ENCODE data around the gene ATP6V1F.
A peak's percentile ranks its signal among the peaks of the same experiment; 100 is the strongest.
"Not testable (repeated sequence)": the region's sequence is repeated elsewhere in the genome, so short reads cannot be mapped to it uniquely, and the experiment has no call there.

The ATP6V1F gene

GRCh38 chr7:128903621-128904361, 41.1 kb downstream of the ATP6V1F start:
- no peak for DNase-seq

GRCh38 chr7:128904381-128905197, 41.9 kb downstream of the ATP6V1F start:
- peak; percentile 11 for DNase-seq

DNA sequence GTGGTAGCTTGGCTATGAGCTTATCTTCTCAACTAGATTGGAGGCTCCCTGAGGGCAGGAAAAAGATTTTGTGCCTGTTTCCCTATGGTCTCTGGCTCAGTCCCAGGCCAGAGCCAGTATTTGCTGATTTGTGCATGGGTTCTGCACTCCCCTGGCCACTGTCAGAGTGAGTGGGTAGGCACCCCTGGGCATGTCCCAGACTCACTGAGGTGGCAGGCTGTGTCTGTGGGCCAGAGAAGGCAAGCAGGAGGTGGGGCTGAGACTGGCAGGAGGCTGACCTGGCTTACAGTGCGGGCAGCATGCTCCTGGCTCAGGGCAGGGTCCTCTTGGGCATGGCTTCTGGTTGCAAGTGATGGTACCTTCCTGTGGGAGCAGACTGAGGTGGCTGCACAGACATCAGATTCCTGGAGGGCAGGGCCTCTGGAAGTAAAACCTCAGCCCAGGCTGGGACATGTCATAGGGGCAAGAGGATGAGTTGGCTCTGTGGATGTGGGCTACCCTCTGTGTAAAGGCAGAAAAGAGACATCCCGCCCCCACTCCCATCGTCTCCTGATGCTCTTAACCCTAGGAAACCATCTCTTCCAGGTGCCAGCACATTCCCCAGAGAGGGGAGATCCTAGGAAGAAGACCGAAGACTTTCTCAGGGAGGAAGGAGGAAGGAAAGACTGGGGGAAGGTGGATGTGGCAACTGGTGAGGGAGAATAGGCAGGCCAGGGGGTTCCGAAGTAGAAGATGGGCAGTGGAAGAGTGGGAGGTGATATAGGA, 43.5 kb downstream of the ATP6V1F start:
- DNase-seq = no peak

DNA sequence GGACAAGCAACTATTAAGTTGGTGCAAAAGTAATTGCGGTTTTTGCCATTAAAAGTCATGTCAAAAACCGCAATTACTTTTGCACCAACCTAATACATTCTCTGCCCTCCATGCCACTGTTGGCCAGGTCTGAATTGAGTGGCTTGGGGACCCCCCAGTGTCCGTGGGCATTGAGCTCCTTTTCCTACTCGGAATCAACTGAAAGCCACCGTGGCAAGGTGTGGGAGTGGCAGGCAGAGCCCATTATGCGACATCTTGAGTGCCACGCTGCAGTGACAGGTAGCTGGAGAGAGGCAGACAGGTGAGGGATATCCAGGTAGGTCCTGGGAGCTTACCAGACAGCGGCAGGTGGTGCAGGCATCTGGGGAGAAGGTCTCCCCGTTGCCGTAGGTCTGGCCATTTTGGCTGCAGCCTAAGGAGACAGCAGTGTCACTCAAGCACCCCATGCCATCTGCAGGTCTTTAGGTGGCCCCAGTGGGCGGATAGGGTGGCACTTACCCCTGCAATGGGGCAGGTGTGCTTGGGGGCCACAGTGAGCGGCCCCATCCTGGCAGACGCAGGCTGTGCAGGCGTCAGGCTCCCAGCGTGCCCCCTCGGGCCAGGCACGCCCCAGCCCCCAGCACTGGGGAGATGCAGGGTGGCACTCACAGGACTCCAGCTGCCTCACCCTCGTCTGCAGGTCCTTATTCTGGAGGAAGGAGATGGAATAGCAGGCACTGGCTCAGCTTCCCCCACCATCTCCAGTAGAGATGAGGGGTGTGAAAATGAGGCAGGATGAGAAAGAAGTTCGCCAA, 44.3 kb downstream of the ATP6V1F start:
- no peak for DNase-seq

- no peak for DNase-seq
Observed at GRCh38 chr7:128908750-128909624, 46.3 kb downstream of the ATP6V1F start.

DNA sequence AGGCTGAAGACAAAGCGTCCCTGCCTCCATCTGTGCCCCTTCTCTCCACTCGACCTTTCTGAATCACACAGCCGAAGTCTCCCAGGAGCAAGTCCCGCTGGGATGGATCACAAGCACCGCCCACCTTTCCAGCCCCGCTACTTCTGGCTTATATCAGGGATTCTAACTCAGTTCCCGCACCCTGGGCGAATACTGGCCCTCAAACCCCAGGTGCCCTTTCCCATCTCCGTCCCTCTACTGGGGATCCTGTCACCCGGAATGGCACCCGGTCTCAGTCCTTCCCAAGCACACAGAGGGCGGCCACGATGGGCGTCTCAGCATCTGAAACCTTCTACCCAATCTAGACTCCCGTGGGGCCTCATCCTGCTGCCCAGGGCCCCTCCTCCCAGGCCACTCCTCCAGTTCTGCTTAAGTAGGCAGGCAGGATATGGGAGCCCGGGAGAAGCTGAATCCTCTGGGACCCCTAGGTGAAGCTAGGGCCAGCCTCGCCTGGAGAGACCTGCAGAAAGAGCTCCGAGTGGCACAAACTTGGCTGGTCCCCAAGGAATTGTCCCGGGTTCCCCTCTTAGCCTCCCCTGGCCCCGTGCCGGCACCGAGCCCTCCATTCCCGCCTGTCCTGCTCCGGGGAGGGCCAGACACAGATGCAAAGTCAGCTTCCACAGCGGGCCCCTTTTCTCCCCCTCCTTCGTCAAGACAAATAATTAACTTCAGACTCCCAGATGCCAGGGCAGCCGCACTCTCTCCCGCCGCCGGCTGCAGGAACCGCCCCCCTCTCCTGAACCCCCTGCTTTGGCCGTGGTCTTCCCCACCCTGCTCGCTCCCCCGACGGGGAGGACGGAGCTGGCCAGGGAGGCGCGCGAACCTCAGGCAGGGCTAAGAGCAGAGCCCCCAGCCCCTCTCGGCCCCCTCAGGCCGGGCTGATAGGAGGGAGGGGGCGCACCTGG, 47.2 kb downstream of the ATP6V1F start:
- DNase-seq = peak; percentile 31

GRCh38 chr7:128910569-128910945, 47.9 kb downstream of the ATP6V1F start, which contains the start of gene KCP:
TSS of gene KCP (minus strand) at chr7:128910709. CDS start at chr7:128910676, 33 bp downstream.
- DNase-seq = no peak

DNA sequence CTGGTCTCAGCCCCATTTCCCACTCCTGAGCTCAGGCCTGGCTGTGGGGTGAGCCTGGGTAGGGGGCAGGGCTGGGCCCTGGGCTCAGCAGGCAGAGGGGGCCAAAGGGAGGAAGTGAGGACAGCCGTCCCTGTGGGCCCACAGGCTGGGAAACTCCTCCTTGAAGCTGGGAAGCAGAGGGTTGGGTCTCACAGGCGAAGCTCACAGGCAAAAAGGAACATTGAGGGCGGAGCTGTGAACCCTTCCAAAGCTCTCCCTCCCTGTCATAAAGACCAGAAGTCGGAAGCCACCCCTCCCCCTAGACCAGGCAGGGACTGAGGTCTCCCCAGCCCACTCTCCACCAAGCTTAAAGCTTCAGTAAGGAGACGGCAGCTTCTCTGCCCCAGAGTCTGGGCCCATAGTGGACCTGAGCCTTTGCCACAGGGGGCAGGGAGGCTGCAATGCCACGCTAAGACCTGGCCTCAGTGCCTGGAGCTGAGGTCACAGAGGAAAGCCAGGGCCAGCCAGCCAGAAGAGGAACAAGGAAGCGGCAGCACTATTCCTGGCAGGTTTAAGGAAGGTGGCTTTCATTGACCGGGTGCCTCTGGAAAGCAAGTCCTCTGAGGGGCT, 48.9 kb downstream of the ATP6V1F start:
- no peak for DNase-seq

DNA sequence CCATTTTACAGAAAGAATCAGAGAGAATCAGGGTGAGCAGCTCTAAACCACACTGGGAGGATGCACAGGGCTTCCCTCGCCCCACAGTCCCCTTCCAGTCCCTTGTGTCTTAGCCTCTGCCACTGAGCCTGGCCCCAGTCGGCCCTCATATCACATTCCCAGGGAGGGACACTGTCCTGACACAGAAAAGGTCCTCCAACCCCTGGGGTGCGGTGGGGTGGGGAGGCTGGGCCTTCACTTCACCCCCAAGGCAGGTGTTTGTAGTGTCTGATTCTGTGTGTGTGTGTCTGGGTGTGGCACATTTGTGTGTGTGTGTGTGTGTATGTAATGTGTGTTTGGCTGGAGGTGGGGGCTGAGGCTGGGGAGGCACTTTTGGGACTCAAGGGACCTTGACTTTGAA, 49.6 kb downstream of the ATP6V1F start:
- no peak for DNase-seq

- not testable (repeated sequence) for DNase-seq
Observed at GRCh38 chr7:128912709-128913495, 50.2 kb downstream of the ATP6V1F start.

GRCh38 chr7:128913870-128914565, 51.4 kb downstream of the ATP6V1F start:
- no peak for DNase-seq

- no peak for DNase-seq
Observed at GRCh38 chr7:128914566-128915151, 52.0 kb downstream of the ATP6V1F start.

GRCh38 chr7:128915271-128915819, 52.7 kb downstream of the ATP6V1F start:
- DNase-seq = no peak
